WTC11 (cell line): ENCODE results near the gene MYBPH. TPM values are rescaled to one million over a fixed set of nuclear protein-coding genes. Genes with fewer than 3 reads are reported as not detected.

Experiments used
- ATAC-seq: fragments of 200-7000 bp; cut with Tn5 transposase; 2 replicates; pipeline ENCODE4 v1.10.0; 2021; ENCODE audit warnings: mild to moderate bottlenecking, moderate library complexity
- CTCF ChIA-PET: fragments of 300-600 bp; sonication (Branson Sonifier 250); formaldehyde crosslinking; loops from one replicate; lab custom pipeline; 2021; ENCODE audit warnings: antibody characterized with exemption; lab: Charles Lee
- POLR2A ChIA-PET: fragments of 350-600 bp; sonication (Branson Sonifier 250); formaldehyde crosslinking; loops from one replicate; lab custom pipeline; 2021; ENCODE audit warnings: antibody characterized with exemption; lab: Charles Lee
- DNase-seq: peaks from one replicate; pipeline ENCODE4 v3.0.0; 2021; ENCODE audit warnings: low spot score
- H3K27ac Mint-ChIP-seq: 2 replicates; pipeline ENCODE4 v1.8.0; 2021; ENCODE audit warnings: mixed read lengths
- H3K27me3 Mint-ChIP-seq: 2 replicates; pipeline ENCODE4 v1.8.0; 2021; ENCODE audit warnings: low read depth, mild to moderate bottlenecking, moderate library complexity, mixed read lengths
- H3K36me3 Mint-ChIP-seq: 2 replicates; pipeline ENCODE4 v1.8.0; 2021; ENCODE audit warnings: mixed read lengths
- H3K4me1 Mint-ChIP-seq: 2 replicates; pipeline ENCODE4 v1.8.0; 2022; ENCODE audit warnings: mixed read lengths
- H3K4me3 Mint-ChIP-seq: 2 replicates; pipeline ENCODE4 v1.8.0; 2021; ENCODE audit warnings: mild to moderate bottlenecking, moderate library complexity, mixed read lengths
- H3K9me3 Mint-ChIP-seq: 2 replicates; pipeline ENCODE4 v1.8.0; 2021; ENCODE audit warnings: mixed read lengths
- CREB1 ChIP-seq: sonication (generic); formaldehyde crosslinking; IDR thresholded peaks from 2 replicates; pipeline ENCODE4 v1.8.0; 2023; ENCODE audit warnings: mild to moderate bottlenecking, missing genetic modification reagents
- JAZF1 ChIP-seq: fragments of 250-450 bp; sonication (Bioruptor Pico); IDR thresholded peaks from 2 replicates; pipeline ENCODE4 v1.9.0; 2021; ENCODE audit warnings: moderate library complexity, mild to moderate bottlenecking, inconsistent platforms
- MYBL2 ChIP-seq: sonication (generic); formaldehyde crosslinking; IDR thresholded peaks from 2 replicates; pipeline ENCODE4 v1.8.1; 2023; ENCODE audit warnings: mild to moderate bottlenecking, moderate library complexity, missing genetic modification reagents
- NFATC4 ChIP-seq: fragments of 250-450 bp; sonication (Bioruptor Pico); IDR thresholded peaks from 2 replicates; pipeline ENCODE4 v1.9.0; 2021; ENCODE audit warnings: mild to moderate bottlenecking
- NFYB ChIP-seq: sonication (generic); formaldehyde crosslinking; conservative IDR thresholded peaks from 2 replicates; pipeline ENCODE4 v1.8.0; 2022; ENCODE audit warnings: low read depth, missing genetic modification reagents
- NR2C2 ChIP-seq: sonication (generic); formaldehyde crosslinking; IDR thresholded peaks from 2 replicates; pipeline ENCODE4 v1.8.0; 2022; ENCODE audit warnings: mild to moderate bottlenecking, missing genetic modification reagents
- SOX15 ChIP-seq: fragments of 250-450 bp; sonication (Bioruptor Pico); IDR thresholded peaks from 2 replicates; pipeline ENCODE4 v1.9.0; 2021; ENCODE audit warnings: mild to moderate bottlenecking
- STAT6 ChIP-seq: sonication (generic); formaldehyde crosslinking; conservative IDR thresholded peaks from 2 replicates; pipeline ENCODE4 v1.8.1; 2023; ENCODE audit warnings: mild to moderate bottlenecking, low read depth, missing genetic modification reagents, moderate library complexity
- TEAD4 ChIP-seq: sonication (generic); formaldehyde crosslinking; IDR thresholded peaks from 2 replicates; pipeline ENCODE4 v1.8.0; 2022; ENCODE audit warnings: mild to moderate bottlenecking, missing genetic modification reagents
- ZBTB43 ChIP-seq: sonication (generic); formaldehyde crosslinking; IDR thresholded peaks from 2 replicates; pipeline ENCODE4 v1.8.1; 2023; ENCODE audit warnings: mild to moderate bottlenecking, missing genetic modification reagents
- ZNF138 ChIP-seq: sonication (generic); formaldehyde crosslinking; conservative IDR thresholded peaks from 2 replicates; pipeline ENCODE4 v1.8.1; 2022; ENCODE audit warnings: mild to moderate bottlenecking, moderate library complexity, missing genetic modification reagents
- total RNA-seq: library from RNA; stranded (reverse); gene quantifications from 3 replicates; pipeline ENCODE4 v1.2.3, GENCODE V29; 2021
- TF ChIP-seq, protein P1 (sequence below): fragments of 200-600 bp; IDR thresholded peaks from 2 replicates; pipeline ENCODE4 v1.8.0; 2022; ENCODE audit warnings: antibody characterized with exemption
- TF ChIP-seq, protein P2 (sequence below): fragments of 250-450 bp; sonication (Bioruptor Pico); IDR thresholded peaks from 2 replicates; pipeline ENCODE4 v1.9.0; 2021; ENCODE audit warnings: moderate library complexity, mild to moderate bottlenecking, inconsistent platforms, borderline replicate concordance
- TF ChIP-seq, protein P3 (sequence below): sonication (generic); formaldehyde crosslinking; IDR thresholded peaks from 2 replicates; pipeline ENCODE4 v1.8.1; 2023; ENCODE audit warnings: mild to moderate bottlenecking, missing genetic modification reagents
- TF ChIP-seq, protein P4 (sequence below): sonication (generic); formaldehyde crosslinking; IDR thresholded peaks from 2 replicates; pipeline ENCODE4 v1.8.1; 2023; ENCODE audit warnings: mild to moderate bottlenecking, moderate library complexity, missing genetic modification reagents
- TF ChIP-seq, protein P5 (sequence below): fragments of 250-450 bp; sonication (Bioruptor Pico); IDR thresholded peaks from 2 replicates; pipeline ENCODE4 v2.1.2; 2022; ENCODE audit warnings: mild to moderate bottlenecking, moderate library complexity

MYBPH gene
- total RNA-seq, 1 experiment from 2014 or later: not detected

GRCh38 chr1:203163891-203164635 lies 11.6 kb downstream of the MYBPH start:
- POLR2A ChIA-PET: no interaction called here
- no peak for TF ChIP-seq STAT6
- TF ChIP-seq TEAD4: no peak
- TF ChIP-seq JAZF1 (CRISPR knock-in tag): no peak
- no peak for TF ChIP-seq ZNF138 (CRISPR knock-in tag)
- no peak for TF ChIP-seq CREB1 (CRISPR knock-in tag)
- no peak for TF ChIP-seq NFYB (CRISPR knock-in tag)
- no peak for TF ChIP-seq NFATC4 (CRISPR knock-in tag)
- no peak for TF ChIP-seq SOX15 (CRISPR knock-in tag)
- TF ChIP-seq, protein P1, sequence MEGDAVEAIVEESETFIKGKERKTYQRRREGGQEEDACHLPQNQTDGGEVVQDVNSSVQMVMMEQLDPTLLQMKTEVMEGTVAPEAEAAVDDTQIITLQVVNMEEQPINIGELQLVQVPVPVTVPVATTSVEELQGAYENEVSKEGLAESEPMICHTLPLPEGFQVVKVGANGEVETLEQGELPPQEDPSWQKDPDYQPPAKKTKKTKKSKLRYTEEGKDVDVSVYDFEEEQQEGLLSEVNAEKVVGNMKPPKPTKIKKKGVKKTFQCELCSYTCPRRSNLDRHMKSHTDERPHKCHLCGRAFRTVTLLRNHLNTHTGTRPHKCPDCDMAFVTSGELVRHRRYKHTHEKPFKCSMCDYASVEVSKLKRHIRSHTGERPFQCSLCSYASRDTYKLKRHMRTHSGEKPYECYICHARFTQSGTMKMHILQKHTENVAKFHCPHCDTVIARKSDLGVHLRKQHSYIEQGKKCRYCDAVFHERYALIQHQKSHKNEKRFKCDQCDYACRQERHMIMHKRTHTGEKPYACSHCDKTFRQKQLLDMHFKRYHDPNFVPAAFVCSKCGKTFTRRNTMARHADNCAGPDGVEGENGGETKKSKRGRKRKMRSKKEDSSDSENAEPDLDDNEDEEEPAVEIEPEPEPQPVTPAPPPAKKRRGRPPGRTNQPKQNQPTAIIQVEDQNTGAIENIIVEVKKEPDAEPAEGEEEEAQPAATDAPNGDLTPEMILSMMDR: no peak
- TF ChIP-seq, protein P2, sequence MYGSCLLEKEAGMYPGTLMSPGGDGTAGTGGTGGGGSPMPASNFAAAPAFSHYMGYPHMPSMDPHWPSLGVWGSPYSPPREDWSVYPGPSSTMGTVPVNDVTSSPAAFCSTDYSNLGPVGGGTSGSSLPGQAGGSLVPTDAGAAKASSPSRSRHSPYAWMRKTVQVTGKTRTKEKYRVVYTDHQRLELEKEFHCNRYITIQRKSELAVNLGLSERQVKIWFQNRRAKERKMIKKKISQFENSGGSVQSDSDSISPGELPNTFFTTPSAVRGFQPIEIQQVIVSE (CRISPR knock-in tag): no peak
- TF ChIP-seq, protein P3, sequence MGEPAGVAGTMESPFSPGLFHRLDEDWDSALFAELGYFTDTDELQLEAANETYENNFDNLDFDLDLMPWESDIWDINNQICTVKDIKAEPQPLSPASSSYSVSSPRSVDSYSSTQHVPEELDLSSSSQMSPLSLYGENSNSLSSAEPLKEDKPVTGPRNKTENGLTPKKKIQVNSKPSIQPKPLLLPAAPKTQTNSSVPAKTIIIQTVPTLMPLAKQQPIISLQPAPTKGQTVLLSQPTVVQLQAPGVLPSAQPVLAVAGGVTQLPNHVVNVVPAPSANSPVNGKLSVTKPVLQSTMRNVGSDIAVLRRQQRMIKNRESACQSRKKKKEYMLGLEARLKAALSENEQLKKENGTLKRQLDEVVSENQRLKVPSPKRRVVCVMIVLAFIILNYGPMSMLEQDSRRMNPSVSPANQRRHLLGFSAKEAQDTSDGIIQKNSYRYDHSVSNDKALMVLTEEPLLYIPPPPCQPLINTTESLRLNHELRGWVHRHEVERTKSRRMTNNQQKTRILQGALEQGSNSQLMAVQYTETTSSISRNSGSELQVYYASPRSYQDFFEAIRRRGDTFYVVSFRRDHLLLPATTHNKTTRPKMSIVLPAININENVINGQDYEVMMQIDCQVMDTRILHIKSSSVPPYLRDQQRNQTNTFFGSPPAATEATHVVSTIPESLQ: no peak
- TF ChIP-seq NR2C2 (CRISPR knock-in tag): no peak
- TF ChIP-seq, protein P4, sequence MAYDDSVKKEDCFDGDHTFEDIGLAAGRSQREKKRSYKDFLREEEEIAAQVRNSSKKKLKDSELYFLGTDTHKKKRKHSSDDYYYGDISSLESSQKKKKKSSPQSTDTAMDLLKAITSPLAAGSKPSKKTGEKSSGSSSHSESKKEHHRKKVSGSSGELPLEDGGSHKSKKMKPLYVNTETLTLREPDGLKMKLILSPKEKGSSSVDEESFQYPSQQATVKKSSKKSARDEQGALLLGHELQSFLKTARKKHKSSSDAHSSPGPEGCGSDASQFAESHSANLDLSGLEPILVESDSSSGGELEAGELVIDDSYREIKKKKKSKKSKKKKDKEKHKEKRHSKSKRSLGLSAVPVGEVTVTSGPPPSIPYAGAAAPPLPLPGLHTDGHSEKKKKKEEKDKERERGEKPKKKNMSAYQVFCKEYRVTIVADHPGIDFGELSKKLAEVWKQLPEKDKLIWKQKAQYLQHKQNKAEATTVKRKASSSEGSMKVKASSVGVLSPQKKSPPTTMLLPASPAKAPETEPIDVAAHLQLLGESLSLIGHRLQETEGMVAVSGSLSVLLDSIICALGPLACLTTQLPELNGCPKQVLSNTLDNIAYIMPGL: no peak
- TF ChIP-seq ZBTB43 (CRISPR knock-in tag): no peak
- TF ChIP-seq MYBL2 (CRISPR knock-in tag): no peak
- TF ChIP-seq, protein P5, sequence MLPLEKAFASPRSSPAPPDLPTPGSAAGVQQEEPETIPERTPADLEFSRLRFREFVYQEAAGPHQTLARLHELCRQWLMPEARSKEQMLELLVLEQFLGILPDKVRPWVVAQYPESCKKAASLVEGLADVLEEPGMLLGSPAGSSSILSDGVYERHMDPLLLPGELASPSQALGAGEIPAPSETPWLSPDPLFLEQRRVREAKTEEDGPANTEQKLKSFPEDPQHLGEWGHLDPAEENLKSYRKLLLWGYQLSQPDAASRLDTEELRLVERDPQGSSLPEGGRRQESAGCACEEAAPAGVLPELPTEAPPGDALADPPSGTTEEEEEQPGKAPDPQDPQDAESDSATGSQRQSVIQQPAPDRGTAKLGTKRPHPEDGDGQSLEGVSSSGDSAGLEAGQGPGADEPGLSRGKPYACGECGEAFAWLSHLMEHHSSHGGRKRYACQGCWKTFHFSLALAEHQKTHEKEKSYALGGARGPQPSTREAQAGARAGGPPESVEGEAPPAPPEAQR: no peak
- TF ChIP-seq, all 79 proteins: peak for 0
- Mint-ChIP-seq H3K36me3 (no peaks in the 10 kb centered on the region), H3K27me3 (no peaks in the 10 kb centered on the region; the same call in none of the 2 replicates), H3K4me1 (peaks cover 6% of the 10 kb centered on the region; the same call in 1 of the 2 replicates), H3K27ac (no peak overlapping the region), H3K9me3 (no peaks in the 10 kb centered on the region), H3K4me3 (no peak overlapping the region)
- DNase-seq: no peak
- no peak for ATAC-seq
- CTCF ChIA-PET: interaction anchor here (1.0 to 3.5 kb wide), 2 partner anchors 8 to 52 kb away, joined by 4 to 40 read pairs; no protein-coding TSS in a partner anchor
